PC-9 (cell line): ENCODE measurements around the gene RPL36A. TPM values are rescaled to one million over a fixed set of nuclear protein-coding genes. Genes with fewer than 3 reads are reported as not detected.

Experiments used
- BruUV-seq: library from RNA; stranded (reverse); fragments of 400-500 nt; replicated peaks from 2 replicates; lab custom pipeline; 2021; lab: Mats Ljungman, UMichigan
- CTCF ChIA-PET: fragments of 300-600 bp; sonication (Branson Sonifier 250); formaldehyde crosslinking; loops from one replicate; lab custom pipeline; 2022; ENCODE audit warnings: antibody characterized with exemption; lab: Charles Lee
- POLR2A ChIA-PET: fragments of 300-600 bp; sonication (Branson Sonifier 250); formaldehyde crosslinking; loops from one replicate; lab custom pipeline; 2022; ENCODE audit warnings: antibody characterized with exemption; ENCODE audit not compliant: unreplicated experiment; lab: Charles Lee
- DNase-seq, 2 experiments: peaks; one replicate each; pipeline versions ENCODE4 v3.0.0 to v3.0.0-alpha.2; 2015 to 2022; ENCODE audit warnings: mixed read lengths in 1 of 2
- H2AFZ ChIP-seq: fragments of 200-600 bp; sonication (generic); 2 replicates; pipeline ENCODE4 v1.8.1; 2017; ENCODE audit warnings: antibody characterized with exemption
- H3F3A ChIP-seq: fragments of 200-600 bp; sonication (generic); 2 replicates; pipeline ENCODE4 v1.8.1; 2017; ENCODE audit warnings: antibody characterized with exemption, mild to moderate bottlenecking, low read depth; ENCODE audit not compliant: insufficient read depth
- H3K27ac ChIP-seq: fragments of 200-600 bp; sonication (generic); 2 replicates; pipeline ENCODE4 v1.6.1; 2016; ENCODE audit warnings: mixed run types
- H3K27me3 ChIP-seq: fragments of 200-600 bp; sonication (generic); 2 replicates; pipeline ENCODE4 v1.6.1; 2016; ENCODE audit warnings: low read depth, mixed run types; ENCODE audit not compliant: insufficient read depth
- H3K36me3 ChIP-seq: fragments of 200-600 bp; sonication (generic); 2 replicates; pipeline ENCODE4 v1.6.1; 2016; ENCODE audit warnings: low read depth, mixed run types
- H3K4me1 ChIP-seq: fragments of 200-600 bp; sonication (generic); replicated peaks from 2 replicates; pipeline ENCODE4 v1.6.1; 2016; ENCODE audit warnings: mixed run types; ENCODE audit not compliant: insufficient read depth
- H3K4me2 ChIP-seq: fragments of 200-600 bp; sonication (generic); 2 replicates; pipeline ENCODE4 v1.6.1; 2017; ENCODE audit warnings: mixed run types
- H3K4me3 ChIP-seq: fragments of 200-600 bp; sonication (generic); 2 replicates; pipeline ENCODE4 v1.6.1; 2016; ENCODE audit warnings: mixed run types
- H3K79me2 ChIP-seq: fragments of 200-600 bp; sonication (generic); 2 replicates; pipeline ENCODE4 v1.6.1; 2017; ENCODE audit warnings: low read depth, mixed run types
- H3K9me2 ChIP-seq: fragments of 200-600 bp; sonication (generic); 2 replicates; pipeline ENCODE4 v1.8.1; 2017; ENCODE audit warnings: mild to moderate bottlenecking; ENCODE audit not compliant: insufficient read depth
- H3K9me3 ChIP-seq: fragments of 200-600 bp; sonication (generic); 2 replicates; pipeline ENCODE4 v1.8.1; 2016; ENCODE audit warnings: low read depth; ENCODE audit not compliant: insufficient read depth
- H4K20me1 ChIP-seq: fragments of 200-600 bp; sonication (generic); 2 replicates; pipeline ENCODE4 v1.8.1; 2017; ENCODE audit not compliant: insufficient read depth
- EZH2 ChIP-seq: fragments of 200-600 bp; sonication (generic); IDR thresholded peaks from 2 replicates; pipeline ENCODE4 v1.8.0; 2017; ENCODE audit warnings: antibody characterized with exemption, low read depth
- intact Hi-C: fragments of 100-400 bp; cut with micrococcal nuclease; formaldehyde crosslinking; loops from one replicate; pipeline ENCODE4 v1.10.0; 2022; ENCODE audit not compliant: unreplicated experiment
- total RNA-seq: library from RNA; stranded (reverse); gene quantifications from 2 replicates; pipeline ENCODE4 v1.2.3, GENCODE V29; 2021
- TF ChIP-seq, protein P1 (sequence below): fragments of 200-600 bp; sonication (generic); conservative IDR thresholded peaks from 2 replicates; pipeline ENCODE4 v1.6.1; 2017; ENCODE audit warnings: mixed run types, antibody characterized with exemption, mild to moderate bottlenecking, moderate library complexity

The RPL36A gene
- total RNA-seq, 1 experiment from 2014 or later = 299 TPM

DNA sequence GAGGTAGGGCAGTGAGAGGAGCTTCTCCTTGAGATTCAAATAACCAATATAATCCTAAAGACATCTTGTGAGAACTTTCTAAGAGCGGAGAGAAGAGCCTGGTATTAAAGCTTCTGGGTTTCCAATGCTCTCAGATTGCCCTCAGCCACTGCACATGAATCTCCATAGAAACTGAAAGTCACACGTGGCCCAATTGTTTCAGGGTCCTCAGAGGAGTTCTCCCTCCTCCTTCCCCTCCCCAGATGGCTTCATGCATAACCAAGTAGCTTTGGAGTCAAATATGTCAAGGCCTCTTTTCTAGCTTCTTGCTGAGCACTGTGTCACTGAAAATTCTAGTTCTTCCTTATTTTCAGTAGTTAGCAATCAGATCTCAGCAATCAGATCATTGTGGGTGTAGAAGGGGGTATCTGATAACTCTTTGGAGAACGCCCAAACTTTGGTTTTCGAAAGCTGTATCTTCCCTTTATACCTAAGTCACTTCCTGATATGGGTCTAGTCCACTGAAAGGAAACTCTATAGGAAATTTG, 7.1 kb upstream of the RPL36A start:
- Histone ChIP-seq H3F3A (no peaks in the 10 kb centered on the region), H3K4me3 (no peak overlapping the region), H3K9me2 (no peaks in the 10 kb centered on the region), H3K27ac (no peak overlapping the region), H3K79me2 (no peaks in the 10 kb centered on the region), H3K9me3 (no peaks in the 10 kb centered on the region), H3K27me3 (no peaks in the 10 kb centered on the region), H3K4me2 (no peak overlapping the region), H2AFZ (no peak overlapping the region), H4K20me1 (no peaks in the 10 kb centered on the region), H3K4me1 (no peaks in the 10 kb centered on the region), H3K36me3 (no peaks in the 10 kb centered on the region)
- no TSS peak for BruUV-seq
- intact Hi-C loops = no loop called here
- no peak for TF ChIP-seq EZH2
- TF ChIP-seq, protein P1, sequence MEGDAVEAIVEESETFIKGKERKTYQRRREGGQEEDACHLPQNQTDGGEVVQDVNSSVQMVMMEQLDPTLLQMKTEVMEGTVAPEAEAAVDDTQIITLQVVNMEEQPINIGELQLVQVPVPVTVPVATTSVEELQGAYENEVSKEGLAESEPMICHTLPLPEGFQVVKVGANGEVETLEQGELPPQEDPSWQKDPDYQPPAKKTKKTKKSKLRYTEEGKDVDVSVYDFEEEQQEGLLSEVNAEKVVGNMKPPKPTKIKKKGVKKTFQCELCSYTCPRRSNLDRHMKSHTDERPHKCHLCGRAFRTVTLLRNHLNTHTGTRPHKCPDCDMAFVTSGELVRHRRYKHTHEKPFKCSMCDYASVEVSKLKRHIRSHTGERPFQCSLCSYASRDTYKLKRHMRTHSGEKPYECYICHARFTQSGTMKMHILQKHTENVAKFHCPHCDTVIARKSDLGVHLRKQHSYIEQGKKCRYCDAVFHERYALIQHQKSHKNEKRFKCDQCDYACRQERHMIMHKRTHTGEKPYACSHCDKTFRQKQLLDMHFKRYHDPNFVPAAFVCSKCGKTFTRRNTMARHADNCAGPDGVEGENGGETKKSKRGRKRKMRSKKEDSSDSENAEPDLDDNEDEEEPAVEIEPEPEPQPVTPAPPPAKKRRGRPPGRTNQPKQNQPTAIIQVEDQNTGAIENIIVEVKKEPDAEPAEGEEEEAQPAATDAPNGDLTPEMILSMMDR = no peak
- no peak for DNase-seq
- ChIA-PET POLR2A (no interaction called here), CTCF (no interaction called here)

DNA sequence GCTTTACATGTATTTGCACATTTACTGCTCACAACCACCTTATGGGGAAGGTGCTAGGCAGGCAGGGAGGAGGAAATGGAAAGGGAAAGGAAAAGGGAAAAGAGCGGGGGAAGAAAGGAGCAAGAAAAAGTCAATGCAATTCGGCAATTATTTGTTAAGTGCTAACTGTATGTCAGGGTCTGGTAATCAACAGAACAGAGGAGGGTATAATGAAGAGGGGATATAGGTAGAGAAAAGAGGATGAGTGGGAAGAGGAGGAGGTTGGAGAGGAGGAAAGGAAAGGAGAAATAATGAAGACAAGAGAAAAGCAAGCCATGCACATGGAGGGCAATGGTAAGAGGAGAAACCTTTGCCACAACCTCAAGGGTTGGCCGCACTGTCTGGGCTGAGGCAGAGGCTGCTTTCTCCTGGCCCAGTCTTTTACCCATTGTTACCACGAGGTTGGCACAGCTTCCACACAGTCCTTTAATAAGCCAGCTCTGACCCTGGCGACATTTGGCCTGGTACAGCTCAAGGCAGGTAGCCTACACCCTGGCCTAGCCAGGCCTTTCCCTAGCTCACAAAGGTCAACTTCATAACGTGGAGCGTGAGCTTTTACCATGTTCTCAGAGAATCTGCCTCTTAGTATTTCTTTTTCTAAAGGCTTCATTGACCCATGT, 5.7 kb upstream of the RPL36A start:
- no TSS peak for BruUV-seq
- intact Hi-C loops = no loop called here
- H3K4me1 ChIP-seq = peaks cover under 1% of the 10 kb centered on the region; the same call in 1 of the 2 replicates
- H3K9me2 ChIP-seq = no peaks in the 10 kb centered on the region
- H3F3A ChIP-seq = no peaks in the 10 kb centered on the region
- no peak overlapping the region for H3K4me3 ChIP-seq
- no peaks in the 10 kb centered on the region for H4K20me1 ChIP-seq
- no peak for DNase-seq
- H3K79me2 ChIP-seq = no peaks in the 10 kb centered on the region
- H3K36me3 ChIP-seq = no peaks in the 10 kb centered on the region
- ChIA-PET POLR2A (no interaction called here), CTCF (no interaction called here)
- no peak overlapping the region for H3K27ac ChIP-seq
- no peaks in the 10 kb centered on the region for H3K9me3 ChIP-seq
- H3K4me2 ChIP-seq = no peak overlapping the region
- H2AFZ ChIP-seq = no peak overlapping the region
- H3K27me3 ChIP-seq = no peaks in the 10 kb centered on the region
- TF ChIP-seq EZH2 = no peak
- TF ChIP-seq, protein P1 = no peak

DNA sequence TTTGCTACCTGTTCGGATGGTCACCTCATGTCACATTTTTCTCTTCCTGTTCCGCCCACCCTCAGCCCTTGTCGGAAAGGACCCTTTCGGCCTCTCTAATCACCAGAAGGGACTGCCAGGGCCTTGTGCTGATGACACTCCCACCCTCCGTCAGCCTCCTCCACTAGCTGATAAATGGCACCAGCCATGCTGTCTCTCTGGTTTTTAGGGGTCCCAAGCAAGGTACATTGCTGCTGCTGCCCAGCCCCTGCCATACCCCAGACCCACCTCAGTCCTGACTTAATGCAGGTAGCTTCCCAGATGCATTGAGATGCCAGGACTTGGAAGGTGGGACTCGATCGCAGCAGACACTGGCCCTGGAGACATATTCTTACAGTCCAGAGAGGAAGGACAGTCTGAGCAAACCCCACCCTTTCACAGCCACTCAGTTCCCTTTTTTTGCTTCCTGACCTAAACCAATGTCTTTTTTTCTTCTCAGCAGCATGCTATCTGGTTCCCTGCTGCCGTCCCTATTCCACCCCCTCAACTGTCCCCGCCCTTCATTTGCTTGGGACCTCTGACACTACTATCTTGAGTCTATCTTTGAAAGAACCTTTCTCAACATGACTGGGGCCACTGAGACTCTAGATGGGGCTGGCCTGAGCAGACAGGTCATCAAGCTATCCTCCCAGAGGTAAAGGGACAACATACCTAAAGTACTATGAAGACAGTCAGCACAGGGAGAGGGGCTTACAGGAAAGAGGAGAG, 4.8 kb upstream of the RPL36A start, which contains the start of gene BTK:
Gene BTK (minus strand): TSS at position 397 of the 747 bp plus-strand sequence. CDS start 10,907 bp downstream, outside the sequence.
- no TSS peak for BruUV-seq
- TF ChIP-seq EZH2 = no peak
- TF ChIP-seq, protein P1 = no peak
- CTCF ChIA-PET = no interaction called here

More for the DNA sequence above, 4.8 kb upstream of the RPL36A start, which contains the start of gene BTK:
- H3K79me2 ChIP-seq = peaks cover 1% of the 10 kb centered on the region
- no peaks in the 10 kb centered on the region for H3K36me3 ChIP-seq
- H3F3A ChIP-seq = no peaks in the 10 kb centered on the region
- no peak within 1 kb of the TSS for H3K27ac ChIP-seq
- no peak within 1 kb of the TSS for H3K4me2 ChIP-seq
- no peak within 1 kb of the TSS for H3K4me3 ChIP-seq
- POLR2A ChIA-PET = no interaction called here
- no peaks in the 10 kb centered on the region for H3K9me3 ChIP-seq
- peaks cover 4% of the 10 kb centered on the region for H3K4me1 ChIP-seq
- DNase-seq = no peak
- intact Hi-C loops = no loop called here
- H3K27me3 ChIP-seq = no peaks in the 10 kb centered on the region
- no peaks in the 10 kb centered on the region for H4K20me1 ChIP-seq
- H3K9me2 ChIP-seq = no peaks in the 10 kb centered on the region
- H2AFZ ChIP-seq = no peak within 1 kb of the TSS
